Gastroesophageal sphincter (tissue), 4 donors: Measurements from ENCODE around the gene EPHA7. TPM values are rescaled to one million over a fixed set of nuclear protein-coding genes. Genes with fewer than 3 reads are reported as not detected.

ENCODE experiments used
- ATAC-seq: fragments of 150-250 bp; one replicate; pipeline ENCODE4 v1.9.1; 2016; ENCODE audit warnings: mild to moderate bottlenecking, moderate library complexity
- H3K27ac ChIP-seq, 4 donors: fragments of 200-600 bp; sonication (generic) in 3 of 4; 1 replicate in 3 of 4; 2 replicates in 1 of 4; pipeline ENCODE4 v1.5.1; 2016 to 2019
- H3K27me3 ChIP-seq: fragments of 200-600 bp; sonication (generic); one replicate; pipeline ENCODE4 v1.5.1; 2019
- H3K36me3 ChIP-seq, 2 donors: fragments of 200-600 bp; sonication (generic); one replicate each; pipeline ENCODE4 v1.5.1; 2019; ENCODE audit warnings: control low read depth in 1 of 2
- H3K4me1 ChIP-seq, 3 donors: fragments of 200-600 bp; sonication (generic); 1 replicate in 2 of 3; 2 replicates in 1 of 3; pipeline ENCODE4 v1.5.1; 2016 to 2019; ENCODE audit warnings: control low read depth in 2 of 3
- H3K4me3 ChIP-seq, 2 donors: fragments of 200-600 bp; sonication (generic); one replicate each; pipeline ENCODE4 v1.5.1; 2019; ENCODE audit warnings: mild to moderate bottlenecking in 1 of 2, moderate library complexity in 1 of 2
- H3K9me3 ChIP-seq, 3 donors: fragments of 200-600 bp; sonication (generic); one replicate each; pipeline ENCODE4 v1.5.1; 2017 to 2019; ENCODE audit warnings: control low read depth in 2 of 3
- CTCF ChIP-seq, 4 experiments: fragments of 200-600 bp in 2 of 4; fragments of 450-650 bp in 2 of 4; sonication (generic) in 1 of 4; IDR thresholded peaks; one replicate each; pipeline ENCODE4 v1.5.1; 2017 to 2019; ENCODE audit warnings: antibody characterized with exemption in 4 of 4, mild to moderate bottlenecking in 2 of 4, moderate library complexity in 2 of 4
- EP300 ChIP-seq: sonication (generic); formaldehyde crosslinking; IDR thresholded peaks from one replicate; pipeline ENCODE4 v1.6.1; 2017; ENCODE audit warnings: antibody characterized with exemption, mild to moderate bottlenecking
- POLR2A ChIP-seq, 2 donors: fragments of 450-650 bp; IDR thresholded peaks; one replicate each; pipeline ENCODE4 v1.6.1; 2017; ENCODE audit warnings: antibody characterized with exemption in 2 of 2, mild to moderate bottlenecking in 2 of 2, moderate library complexity in 1 of 2
- POLR2AphosphoS5 ChIP-seq: sonication (generic); formaldehyde crosslinking; IDR thresholded peaks from one replicate; pipeline ENCODE4 v1.6.1; 2017; ENCODE audit warnings: antibody characterized with exemption
- WGBS, 2 donors: methylation state at CpG; one replicate each; pipeline ENCODE4 v1.1.5; 2018; ENCODE audit warnings: low coverage in 1 of 2; 5-methylcytosine and 5-hydroxymethylcytosine counted together
- total RNA-seq, 4 donors: library from RNA; depleted of rRNA; stranded (reverse); fragments of >200 nt; gene quantifications; one replicate each; pipeline ENCODE4 v1.1.0, GENCODE V29; 2016

EPHA7 gene
- total RNA-seq, 4 donors from 2014 or later: 71.6 to 210 (median 175) TPM

- Histone ChIP-seq H3K4me1 (peaks cover 3 to 86% (median 3%) of the 10 kb centered on the region in 3 donors), H3K9me3 (no peaks in the 10 kb centered on the region), H3K27me3 (no peaks in the 10 kb centered on the region), H3K27ac (no peak overlapping the region), H3K4me3 (no peak overlapping the region), H3K36me3 (no peaks in the 10 kb centered on the region)
- no peak for TF ChIP-seq CTCF (IDR thresholded peaks at IDR 0.05)
- TF ChIP-seq POLR2AphosphoS5: no peak
- no peak for TF ChIP-seq POLR2A (IDR thresholded peaks at IDR 0.05)
- TF ChIP-seq EP300: no peak
- ATAC-seq: no peak
- 29 to 71% methylated on average over 2 of the region's 2 CpGs for WGBS, 2 donors
Measured at GRCh38 chr6:93394471-93394870, 24.9 kb downstream of the EPHA7 start.

GRCh38 chr6:93393554-93394074 lies 25.7 kb downstream of the EPHA7 start:
- no peaks in the 10 kb centered on the region for H3K27me3 ChIP-seq
- H3K36me3 ChIP-seq: no peaks in the 10 kb centered on the region
- no peak for TF ChIP-seq EP300
- TF ChIP-seq POLR2A (IDR thresholded peaks at IDR 0.05): no peak
- TF ChIP-seq CTCF (IDR thresholded peaks at IDR 0.05): no peak
- no peak for TF ChIP-seq POLR2AphosphoS5
- no peak overlapping the region for H3K4me3 ChIP-seq
- ATAC-seq: no peak
- H3K9me3 ChIP-seq: no peaks in the 10 kb centered on the region
- 50 to 70% methylated on average over 3 of the region's 3 CpGs for WGBS, 2 donors
- H3K4me1 ChIP-seq: peaks cover 3 to 78% (median 3%) of the 10 kb centered on the region in 3 donors
- no peak overlapping the region for H3K27ac ChIP-seq

GRCh38 chr6:93392797-93393196 lies 26.6 kb downstream of the EPHA7 start:
- Histone ChIP-seq H3K36me3 (no peaks in the 10 kb centered on the region), H3K27ac (no peak overlapping the region), H3K9me3 (no peaks in the 10 kb centered on the region), H3K4me1 (peaks cover 0 to 72% (median 3%) of the 10 kb centered on the region in 3 donors), H3K4me3 (no peak overlapping the region), H3K27me3 (no peaks in the 10 kb centered on the region)
- 69 to 74% methylated on average over 1 of the region's 1 CpG for WGBS, 2 donors
- TF ChIP-seq POLR2A (IDR thresholded peaks at IDR 0.05): no peak
- no peak for TF ChIP-seq CTCF (IDR thresholded peaks at IDR 0.05)
- no peak for TF ChIP-seq POLR2AphosphoS5
- no peak for TF ChIP-seq EP300
- no peak for ATAC-seq

GRCh38 chr6:93391965-93392364 lies 27.4 kb downstream of the EPHA7 start:
- Histone ChIP-seq H3K36me3 (no peaks in the 10 kb centered on the region), H3K9me3 (no peaks in the 10 kb centered on the region), H3K4me1 (peaks cover 0 to 65% (median 3%) of the 10 kb centered on the region in 3 donors), H3K27ac (no peak overlapping the region), H3K27me3 (no peaks in the 10 kb centered on the region), H3K4me3 (no peak overlapping the region)
- TF ChIP-seq EP300: no peak
- 64 to 75% methylated on average over 5 of the region's 5 CpGs for WGBS, 2 donors
- no peak for ATAC-seq

- H3K4me3 ChIP-seq: no peak overlapping the region
- WGBS, 2 donors: 24 to 81% methylated on average over 3 to 4 of the region's 4 CpGs
- peaks cover 0 to 14% of the 10 kb centered on the region in 2 donors for H3K36me3 ChIP-seq
- H3K9me3 ChIP-seq: no peaks in the 10 kb centered on the region
- H3K27ac ChIP-seq: no peak overlapping the region
- H3K27me3 ChIP-seq: no peaks in the 10 kb centered on the region
- no peak for ATAC-seq
- H3K4me1 ChIP-seq: peaks cover 2 to 39% (median 3%) of the 10 kb centered on the region in 3 donors
- TF ChIP-seq CTCF (IDR thresholded peaks at IDR 0.05): no peak
- TF ChIP-seq POLR2AphosphoS5: no peak
- TF ChIP-seq EP300: no peak
- TF ChIP-seq POLR2A (IDR thresholded peaks at IDR 0.05): no peak
Measured at GRCh38 chr6:93389192-93389591, 30.2 kb downstream of the EPHA7 start.
